ENCODE measurements around the gene YTHDF1.
"Not testable (repeated sequence)": the region's sequence is repeated elsewhere in the genome, so short reads cannot be mapped to it uniquely, and the experiment has no call there.

YTHDF1 gene

DNA sequence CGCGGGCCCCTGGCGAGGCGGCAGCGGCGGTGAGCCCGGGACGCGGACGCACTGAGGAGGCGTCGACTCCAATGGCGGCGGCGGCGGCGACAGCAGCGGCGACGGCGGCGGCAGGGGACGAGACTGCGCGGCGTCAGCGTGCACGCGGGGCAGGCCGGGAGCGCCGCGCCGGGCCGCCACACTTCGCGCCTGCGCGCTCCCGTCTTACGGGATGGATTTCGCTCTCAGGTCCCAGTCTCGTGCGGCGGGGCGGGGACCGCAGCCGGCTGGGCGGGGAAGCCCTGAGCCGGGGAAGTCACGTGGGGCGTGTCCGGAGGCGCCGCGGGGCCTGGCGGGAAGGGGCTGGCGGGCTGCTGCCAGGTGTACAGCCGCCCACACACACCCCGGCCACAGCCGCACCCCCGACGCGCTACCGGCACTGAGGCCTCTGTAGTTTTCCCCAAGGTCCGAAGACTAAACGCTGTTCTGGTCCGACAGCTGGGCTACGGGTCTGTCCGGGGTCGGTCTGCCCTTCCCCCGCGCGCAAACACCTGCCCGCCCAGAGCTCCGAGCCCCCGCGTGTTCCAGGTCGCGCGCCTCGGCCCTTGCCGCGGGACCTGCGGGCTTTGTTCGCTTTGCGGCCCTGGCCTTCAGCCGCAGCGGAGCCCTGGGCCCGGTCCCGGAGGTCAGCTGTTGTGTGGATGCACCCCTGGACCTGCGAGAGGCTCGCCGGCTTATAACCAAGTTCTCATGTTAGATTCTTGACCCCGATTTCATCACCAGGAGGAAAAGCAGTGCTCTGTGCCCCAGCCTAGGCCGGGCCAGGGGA, at the start of gene YTHDF1:
Gene YTHDF1 (minus strand): TSS at position 91 of the 808 bp plus-strand sequence. CDS start 239 bp downstream, outside the sequence.
- peak; percentile 94 for DNase-seq

DNA sequence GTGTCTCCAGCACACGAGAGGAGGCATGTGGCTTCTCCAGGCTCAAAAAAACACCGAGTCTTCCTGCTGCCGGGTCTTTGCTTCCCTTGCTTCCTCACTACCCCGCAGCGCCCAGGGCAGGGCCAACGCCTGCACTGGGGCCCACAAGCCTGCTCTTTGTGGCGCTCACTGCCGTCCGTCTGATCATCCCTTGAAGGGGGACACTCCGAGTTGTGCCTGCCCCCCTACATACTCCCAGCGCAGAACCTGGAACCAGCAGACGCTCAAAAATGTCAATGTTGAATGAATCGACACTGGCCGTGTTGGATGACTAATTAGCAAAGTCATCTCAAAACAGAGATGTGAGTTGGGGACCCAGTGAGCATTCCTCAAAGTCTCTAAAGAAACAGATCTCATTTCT, 48.6 kb upstream of the YTHDF1 start:
- DNase-seq: no peak

DNA sequence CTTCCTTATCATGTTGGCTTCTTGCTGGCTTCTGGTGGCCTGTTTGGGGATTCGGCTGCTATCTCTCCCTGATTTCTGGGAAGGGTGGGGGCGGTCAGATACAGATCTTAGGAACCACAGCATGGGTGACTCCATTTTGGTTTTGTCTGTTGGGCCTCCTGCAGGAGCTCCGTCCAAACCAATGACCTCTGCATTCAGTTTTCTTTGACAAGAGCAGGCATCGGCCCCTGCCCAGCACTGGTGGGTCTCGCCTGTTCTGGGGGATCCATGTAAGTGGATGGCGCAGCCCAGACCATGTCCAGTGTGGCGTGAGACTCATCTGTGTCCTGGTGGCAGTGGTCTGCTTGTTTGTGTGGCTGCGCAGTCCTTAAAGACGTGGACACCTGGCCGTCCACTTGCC, 48.1 kb upstream of the YTHDF1 start:
- no peak for DNase-seq

DNA sequence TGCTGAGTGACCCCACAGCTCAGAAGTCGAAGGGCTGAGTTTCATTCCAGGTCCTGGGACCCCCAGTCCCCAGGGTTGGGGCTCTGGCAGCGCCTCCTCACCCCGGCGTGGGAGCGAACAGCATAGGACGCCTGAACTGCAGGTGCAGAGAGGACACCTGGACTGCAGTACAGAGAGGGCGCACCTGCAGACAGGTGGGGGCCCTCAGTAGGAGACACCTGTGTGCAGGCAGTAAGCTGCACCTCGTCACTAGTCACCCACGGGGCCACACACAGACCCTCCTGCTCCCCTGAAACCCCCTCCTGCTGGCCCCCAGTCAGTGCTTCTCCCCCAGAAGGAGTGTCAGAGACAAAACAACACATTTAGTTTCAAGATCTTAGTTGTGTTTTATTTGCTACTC, 46.9 kb upstream of the YTHDF1 start:
- no peak for DNase-seq

DNA sequence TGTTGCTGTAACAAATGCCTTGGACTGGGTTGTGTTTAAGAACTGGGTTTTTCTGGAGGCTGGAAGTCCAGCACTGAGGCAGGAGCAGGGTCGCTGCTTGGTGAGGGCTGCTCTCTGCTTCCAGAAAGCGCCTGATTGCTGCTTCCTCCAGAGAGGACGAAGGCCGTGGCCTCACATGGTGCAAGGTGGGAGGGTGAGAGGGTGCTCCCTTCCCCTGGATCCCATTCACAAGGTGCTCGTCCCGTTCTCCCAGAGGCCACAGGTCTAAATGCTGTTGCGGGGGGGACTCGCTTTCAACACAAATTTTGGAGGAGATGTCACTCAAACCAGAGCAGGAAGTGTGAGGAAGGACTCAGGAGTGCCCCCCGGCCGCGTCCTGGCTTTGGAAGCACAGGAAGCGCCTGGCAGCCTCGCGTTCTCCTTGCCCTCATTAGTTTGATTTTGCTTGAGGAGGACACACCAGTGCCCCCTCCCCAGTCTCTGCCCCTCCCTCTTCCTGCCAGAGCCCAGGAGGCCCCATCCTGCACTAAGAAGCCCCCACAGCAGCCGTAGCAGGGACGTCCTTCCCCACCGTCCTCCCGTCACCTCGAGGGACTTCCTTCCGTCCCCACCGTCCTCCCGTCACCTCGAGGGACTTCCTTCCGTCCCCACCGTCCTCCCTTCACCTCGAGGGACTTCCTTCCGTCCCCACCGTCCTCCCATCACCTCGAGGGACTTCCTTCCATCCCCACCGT, 46.0 kb upstream of the YTHDF1 start:
- DNase-seq: no peak

DNA sequence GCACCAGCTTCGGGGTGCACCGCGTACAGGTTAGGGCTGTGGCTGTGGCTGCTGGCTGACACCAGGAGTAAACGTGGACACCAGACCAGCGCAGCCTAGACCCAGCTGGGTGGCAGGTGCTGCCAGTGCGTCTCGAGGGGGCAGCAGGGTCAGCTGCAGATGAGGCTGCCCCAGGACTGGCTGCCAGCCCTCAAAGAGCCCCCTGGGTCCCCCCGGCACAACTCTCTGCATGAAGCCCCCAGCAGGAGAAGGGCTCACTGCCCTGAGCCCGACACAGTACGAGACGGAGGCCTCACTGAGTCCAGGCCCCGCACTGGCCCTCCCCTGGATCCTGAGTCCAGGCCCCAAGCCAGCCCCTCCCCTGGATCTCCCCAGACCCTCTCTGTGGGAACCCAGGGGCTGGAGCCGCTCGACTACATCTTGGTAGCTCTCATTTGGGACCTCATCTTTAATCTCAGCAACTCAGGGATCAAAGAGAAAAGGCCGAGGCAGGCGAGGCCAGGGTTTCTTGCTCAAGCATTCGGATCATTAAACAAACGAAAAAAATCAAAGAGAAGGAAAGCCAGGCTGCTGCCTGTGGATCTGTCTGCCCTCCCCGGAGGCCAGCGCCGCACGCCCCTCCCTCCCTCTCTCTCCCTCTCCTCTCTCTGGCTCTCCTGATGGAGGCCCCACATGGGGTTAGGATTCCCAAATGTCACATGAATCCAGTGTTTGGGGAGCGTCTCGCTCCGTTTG, 45.3 kb upstream of the YTHDF1 start:
- no peak for DNase-seq

DNA sequence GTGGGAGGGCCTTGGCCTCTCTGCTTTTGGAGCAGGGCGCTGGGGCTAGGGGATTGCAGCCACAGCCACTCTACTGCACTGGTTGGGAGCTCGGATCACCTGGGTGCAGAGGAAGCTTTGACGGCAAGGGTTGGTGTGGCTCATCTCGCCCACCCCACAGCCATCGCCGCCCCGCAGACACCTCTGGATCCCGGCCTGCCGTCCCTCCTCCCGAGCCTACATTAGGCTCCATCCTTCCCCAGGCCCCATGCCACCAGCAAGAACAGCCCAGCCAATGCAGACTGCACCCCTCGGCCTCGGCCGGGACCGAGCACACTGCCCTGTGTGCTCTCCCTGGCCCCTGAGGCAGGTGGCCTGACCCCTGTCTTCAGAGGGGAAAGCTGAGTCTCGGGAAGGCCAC, 44.6 kb upstream of the YTHDF1 start:
- no peak for DNase-seq

DNA sequence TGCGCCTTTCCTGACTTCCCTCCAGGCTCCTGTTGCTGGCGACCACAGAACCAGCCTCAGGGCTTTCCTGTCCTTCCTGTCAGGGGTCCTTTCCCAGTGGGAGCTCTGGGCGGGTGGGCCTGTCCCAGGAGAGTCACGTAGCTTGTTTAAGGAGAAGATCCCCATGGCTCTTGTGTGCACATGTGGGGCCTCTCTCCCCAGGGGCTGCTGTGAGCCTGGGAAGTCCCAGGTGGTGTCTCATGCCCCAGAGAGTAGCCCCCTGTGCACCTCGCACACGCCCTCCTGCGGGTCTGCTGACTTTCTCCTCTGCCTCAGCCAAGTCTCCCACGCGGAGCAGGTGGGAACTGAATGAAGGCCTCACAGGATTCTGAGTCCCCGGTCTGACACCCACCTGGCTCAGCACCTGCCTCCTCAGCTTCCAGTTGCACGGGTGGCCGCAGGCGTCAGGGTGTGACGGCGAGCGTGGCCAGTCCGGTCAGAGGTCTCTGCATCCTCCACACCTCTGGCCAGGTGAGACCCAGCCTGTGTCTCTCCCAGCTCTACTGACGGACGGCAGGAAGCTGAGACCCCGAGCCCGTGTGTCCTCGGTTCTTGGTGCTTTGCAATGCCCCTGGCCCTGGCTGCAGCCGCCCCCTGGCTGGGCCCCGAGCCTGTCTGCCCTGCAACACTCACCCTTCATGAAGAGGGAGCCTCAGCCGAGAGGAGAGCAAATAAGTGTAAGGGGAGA, 44.0 kb upstream of the YTHDF1 start:
- DNase-seq: no peak

DNA sequence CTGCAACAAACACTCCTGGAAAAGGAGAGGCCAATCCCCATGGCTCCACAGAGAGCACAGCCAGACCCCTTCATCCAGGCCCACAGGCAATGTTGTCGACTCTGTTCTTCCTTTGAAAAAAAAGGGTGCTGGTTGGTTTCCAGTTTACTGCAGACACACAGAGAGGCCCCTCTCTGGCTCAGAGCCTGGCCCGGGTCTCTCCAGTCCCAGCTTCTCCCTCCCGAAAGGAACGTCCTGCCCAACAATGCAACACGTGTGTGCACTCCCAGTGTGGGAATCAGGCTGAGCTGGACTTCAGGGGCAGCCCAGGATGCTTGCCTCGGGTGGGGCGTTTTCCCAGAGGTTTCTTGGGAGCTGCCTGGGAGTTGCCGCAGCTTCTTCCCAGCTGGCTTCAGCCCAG, 42.9 kb upstream of the YTHDF1 start:
- no peak for DNase-seq

DNA sequence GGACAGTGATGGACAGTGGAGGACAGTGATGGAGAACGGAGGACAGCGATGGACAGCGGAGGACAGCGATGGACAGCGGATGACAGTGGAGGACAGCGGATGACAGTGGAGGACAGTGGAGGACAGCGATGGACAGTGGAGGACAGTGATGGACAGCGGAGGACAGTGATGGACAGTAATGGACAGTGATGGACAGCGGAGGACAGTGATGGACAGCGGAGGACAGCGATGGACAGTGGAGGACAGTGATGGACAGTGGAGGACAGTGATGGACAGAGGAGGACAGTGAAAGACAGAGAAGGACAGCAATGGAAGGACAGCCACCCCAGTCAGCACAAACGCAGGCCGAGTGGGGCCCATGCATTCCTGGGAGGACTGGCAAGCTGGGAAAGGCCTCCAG, 41.7 kb upstream of the YTHDF1 start:
- no peak for DNase-seq

DNA sequence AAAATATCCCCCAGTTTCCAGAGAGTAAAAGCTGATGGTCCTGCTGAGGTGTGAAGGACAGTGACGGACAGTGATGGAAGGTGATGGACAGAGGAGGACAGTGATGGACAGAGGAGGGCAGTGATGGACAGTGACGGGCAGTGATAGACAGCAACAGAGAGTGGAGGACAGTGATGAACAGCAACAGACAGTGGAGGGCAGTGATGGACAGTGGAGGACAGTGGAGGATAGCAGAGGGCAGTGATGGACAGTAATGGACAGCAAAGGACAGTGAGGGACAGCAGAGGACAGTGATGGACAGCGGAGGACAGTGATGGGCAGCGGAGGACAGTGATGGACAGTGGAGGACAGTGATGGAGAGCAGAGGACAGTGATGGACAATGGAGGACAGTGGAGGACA, 41.0 kb upstream of the YTHDF1 start:
- no peak for DNase-seq

DNA sequence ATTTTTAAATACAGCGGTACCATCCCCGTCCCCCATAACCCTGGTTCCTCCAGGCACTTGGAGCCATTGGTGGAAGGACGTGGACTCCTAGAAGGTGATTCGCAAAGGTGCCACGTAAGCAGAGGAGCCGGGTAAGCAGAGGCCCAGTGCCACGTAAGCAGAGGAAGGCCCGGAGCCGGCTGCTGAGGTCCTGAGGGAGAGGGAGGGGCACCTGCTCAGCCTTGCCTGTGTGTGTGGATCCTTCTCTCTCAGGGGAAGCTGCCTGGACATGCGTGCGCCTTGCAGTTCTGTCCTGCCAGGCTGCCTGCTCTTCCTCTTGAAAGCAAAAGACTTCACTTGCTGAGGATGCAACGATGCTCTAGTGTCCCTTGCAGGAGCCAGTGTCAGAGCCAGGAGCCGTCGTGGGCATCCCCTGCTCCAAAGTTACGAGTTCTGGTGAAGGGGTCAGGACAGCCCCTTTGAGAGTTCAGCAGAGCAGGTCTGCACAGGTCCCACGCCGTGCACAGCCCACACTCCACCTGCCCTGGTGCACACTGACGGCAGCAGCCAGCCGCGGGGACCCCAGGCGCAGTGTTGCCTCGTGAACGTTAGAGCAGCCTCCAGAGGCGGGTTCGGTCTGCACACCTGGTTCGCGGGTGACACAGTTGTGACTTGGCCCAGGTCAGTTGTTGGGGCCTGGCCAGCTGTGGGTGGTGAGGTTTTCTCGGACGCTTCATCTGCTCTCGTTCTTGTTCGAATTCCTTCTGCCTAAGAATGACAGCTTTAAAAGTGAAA, 40.2 kb upstream of the YTHDF1 start:
- no peak for DNase-seq

DNA sequence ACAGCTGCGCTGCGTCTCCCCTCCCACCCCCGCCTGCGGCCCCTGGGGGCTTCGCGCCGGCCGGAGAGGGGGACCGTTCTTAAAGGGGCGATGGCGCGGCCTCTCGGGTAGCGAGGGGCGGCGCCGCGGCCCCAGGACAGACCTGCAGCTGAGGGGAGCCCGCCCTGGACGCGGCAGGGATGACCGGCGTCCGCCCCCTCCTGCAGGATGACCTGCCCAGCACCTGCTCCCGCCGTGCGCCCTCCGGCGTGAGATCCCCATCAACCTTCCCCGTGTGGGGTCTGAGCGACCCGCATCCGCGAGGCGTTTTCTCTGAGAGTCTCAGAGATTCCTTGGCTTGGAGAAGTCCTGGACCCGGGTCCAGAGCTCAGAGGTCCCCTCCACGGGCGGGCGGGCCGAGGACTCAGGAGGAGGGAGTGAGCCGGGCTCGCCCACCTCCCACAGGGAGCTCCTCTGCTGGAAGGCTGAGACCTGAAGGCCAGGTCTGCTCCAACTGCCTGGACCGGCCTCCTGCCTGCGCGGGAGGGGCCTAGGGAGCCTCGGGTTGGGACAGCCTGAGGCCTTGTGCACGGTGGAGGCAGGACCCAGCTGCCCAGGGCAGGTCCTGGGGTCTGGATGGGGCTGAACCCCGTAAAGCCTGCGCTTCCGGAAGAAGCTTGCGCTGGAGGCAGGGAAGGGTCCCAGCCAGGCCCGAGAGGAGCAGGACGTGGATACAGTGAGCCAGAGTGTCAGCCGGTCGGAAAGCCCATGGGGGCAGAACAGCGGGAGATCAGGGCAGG, 38.9 kb upstream of the YTHDF1 start:
- no peak for DNase-seq

DNA sequence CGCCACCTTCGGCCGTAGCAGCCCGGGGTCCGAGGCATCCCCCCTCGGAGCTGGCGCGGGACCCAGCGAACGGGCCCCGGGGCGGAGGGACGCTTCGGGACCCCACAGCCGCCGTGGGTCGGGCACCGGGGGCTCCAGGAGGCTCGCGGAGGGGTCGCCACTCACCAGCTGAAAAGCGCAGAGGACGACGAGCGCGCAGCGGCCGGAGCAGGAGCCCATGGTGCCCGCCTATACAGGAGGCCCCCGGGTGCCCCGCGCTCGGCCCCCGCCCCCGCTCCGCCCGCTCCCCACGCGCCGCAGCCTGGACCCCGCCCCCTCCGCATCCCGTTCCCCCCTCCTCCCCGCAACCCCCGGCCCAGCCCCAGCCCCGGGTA, 38.3 kb upstream of the YTHDF1 start, which contains the start of gene NKAIN4:
Gene NKAIN4 (minus strand): TSS at position 232 of the 374 bp plus-strand sequence. CDS start 13 bp downstream, at position 219.
- DNase-seq: no peak

DNA sequence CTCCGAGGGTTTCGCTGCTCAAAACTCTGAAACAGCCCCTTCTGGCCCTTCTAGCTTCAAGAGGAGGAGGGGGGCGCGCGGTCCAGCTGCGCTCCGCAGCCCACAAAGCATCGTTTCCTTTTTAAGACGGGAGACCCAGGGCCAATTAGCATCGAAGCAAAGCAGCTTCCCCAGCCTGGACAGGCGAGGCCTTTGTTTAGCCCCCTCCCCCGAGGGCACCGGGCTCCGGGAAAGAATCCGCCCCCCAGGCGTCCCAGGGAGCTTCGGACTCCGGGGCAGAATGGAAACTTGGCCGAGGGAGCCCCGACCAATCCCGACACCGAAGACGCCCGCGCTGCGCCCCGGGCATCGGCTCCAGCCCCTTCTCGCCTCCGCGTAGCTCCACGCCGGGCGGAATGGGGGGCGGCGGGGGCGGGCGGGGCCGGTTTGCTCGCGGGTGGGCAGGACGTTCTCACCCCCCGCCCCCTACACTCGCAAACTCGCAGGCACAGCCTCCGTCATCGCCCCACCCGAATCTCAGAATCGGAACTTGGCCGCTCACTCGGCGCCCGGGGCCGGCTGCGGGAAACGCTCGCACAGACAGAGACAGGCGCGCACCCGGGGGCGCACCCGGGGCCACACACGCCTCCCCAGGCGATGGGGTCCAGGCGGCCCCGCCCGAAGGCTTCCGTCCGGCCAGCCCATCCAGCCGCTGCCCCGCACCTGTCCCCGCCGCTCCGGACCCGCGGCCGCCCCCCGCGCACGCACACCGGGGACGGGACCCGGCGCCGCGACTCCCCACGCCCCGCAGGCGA, 37.7 kb upstream of the YTHDF1 start:
- peak; percentile 29 for DNase-seq

DNA sequence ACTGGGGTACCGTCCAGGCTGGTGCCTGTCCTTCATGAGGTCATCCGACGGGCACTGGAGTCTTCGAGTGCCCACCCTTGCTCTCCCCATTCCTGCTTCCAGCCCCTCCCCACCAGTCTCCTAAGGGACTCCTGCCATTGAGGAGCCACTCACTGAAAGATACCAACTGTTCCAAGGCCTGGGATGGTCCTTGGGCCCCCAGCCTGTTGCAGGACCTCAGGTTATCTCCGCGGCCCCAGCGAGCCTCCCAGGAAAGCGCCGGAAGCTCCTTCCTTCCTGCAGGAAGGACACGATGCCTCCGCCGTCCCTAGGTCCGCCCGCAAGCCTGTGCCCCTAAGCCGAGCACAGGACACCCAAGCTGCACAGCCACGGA, 37.1 kb upstream of the YTHDF1 start:
- DNase-seq: no peak

DNA sequence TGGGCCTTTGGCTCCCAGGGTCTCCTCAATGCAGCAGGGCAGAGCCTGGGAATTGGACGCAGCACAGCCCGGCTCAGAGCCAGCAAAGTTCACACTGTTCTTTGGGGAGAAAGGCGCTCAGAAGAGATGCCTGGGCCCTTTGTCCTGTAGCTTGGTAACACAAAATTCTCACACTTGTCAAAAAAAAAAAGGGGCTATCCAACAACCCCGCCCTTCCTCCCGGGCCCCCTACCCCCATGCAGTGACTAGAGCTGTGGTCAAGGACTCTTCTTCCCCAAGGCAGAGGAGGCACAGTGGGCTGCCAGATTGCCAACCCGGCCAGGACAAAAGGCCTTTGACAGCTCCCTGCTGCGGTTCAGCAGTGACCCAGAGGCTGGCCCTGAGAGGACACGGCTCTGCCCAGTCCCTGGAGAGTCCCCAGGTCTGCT, 36.4 kb upstream of the YTHDF1 start:
- no peak for DNase-seq

DNA sequence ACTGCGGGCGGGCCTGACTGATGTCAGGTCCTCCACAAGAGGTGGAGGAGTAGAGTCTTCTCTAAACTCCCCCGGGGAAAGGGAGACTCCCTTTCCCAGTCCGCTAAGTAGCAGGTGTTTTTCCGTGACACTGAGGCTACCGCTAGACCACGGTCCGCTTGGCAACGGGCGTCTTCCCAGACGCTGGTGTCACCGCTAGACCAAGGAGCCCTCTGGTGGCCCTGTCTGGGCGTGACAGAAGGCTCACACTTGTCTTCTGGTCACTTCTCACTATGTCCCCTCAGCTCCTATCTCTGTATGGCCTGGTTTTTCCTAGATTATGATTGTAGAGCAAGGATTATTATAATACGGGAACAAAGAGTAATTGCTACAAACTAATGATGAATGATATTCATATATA, 35.4 kb upstream of the YTHDF1 start:
- not testable (repeated sequence) for DNase-seq

DNA sequence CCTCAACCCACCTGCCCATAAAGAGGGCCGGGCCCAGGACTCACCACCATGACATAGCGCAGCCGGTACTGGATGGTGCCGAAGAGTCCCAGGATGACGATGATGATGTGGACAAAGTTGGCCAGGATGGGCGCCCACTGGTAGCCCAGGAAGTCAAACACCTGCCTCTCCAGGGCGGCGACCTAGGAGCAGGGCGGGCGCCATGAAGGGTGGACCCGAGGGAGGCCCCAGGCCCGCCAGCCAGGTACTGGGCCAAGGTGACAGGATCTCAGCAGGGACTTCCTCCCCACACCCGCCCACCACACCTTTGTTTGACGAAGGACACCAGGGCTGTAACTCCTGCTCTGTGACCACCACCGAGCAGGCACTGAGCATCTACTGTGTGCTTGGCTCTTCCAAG, 34.0 kb upstream of the YTHDF1 start:
- DNase-seq: no peak

DNA sequence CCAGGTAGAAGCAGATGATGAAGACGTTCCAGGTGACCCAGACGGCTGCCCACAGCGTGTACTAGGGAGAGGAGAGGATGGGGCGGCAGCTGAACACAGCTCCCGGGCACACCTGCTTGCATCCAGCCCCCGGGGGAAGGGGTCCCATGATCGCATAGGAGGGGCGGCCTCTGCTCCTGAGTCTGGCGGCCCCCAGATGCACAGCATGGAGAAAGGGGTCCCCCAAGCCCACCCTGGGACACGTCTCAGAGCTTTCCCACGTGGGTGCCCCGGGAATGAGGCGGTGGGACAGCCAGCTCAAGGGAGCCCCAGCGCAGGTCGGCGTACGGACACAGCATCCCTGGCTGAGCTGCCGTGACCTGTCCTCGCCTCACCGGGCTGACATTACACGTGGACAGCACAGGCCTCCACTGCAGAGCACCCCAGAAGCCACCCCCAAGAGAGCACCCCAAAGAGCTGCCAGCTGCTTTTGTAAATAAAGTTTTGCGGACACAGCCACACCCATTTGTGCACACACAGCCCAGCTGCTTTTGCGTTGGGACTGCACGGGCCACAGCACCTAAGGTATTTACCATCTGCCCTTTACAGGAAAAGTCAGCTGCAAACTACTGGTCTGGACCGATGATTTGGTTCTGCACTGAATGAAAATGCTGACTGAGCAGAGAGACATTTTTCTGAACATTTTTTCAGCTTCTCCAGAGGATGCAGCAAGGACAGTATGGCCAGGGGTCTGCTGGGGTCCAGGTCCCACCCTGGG, 33.1 kb upstream of the YTHDF1 start:
- DNase-seq: no peak
